ENCODE measurements around the gene RPS23. TPM values are rescaled to one million over a fixed set of nuclear protein-coding genes. Genes with fewer than 3 reads are reported as not detected.

Gene RPS23
- total and polyA plus RNA-seq, 2 experiments from 2014 or later = 2,261 to 3,526 TPM

- H3K27ac Mint-ChIP-seq = no peak overlapping the region
- TF ChIP-seq STAT1 (IDR thresholded peaks at IDR 0.05; ENCODE audit: unreplicated experiment) (no peak), CTCF (conservative IDR thresholded peaks at IDR 0.05; ENCODE audit: low read depth in 2 of 2) (no peak), EZH2 (IDR thresholded peaks at IDR 0.05; ENCODE audit: low read depth, unreplicated experiment) (no peak), ETS1 (IDR thresholded peaks at IDR 0.05) (no peak), REST (IDR thresholded peaks at IDR 0.05; ENCODE audit: unreplicated experiment) (no peak), CREB1 (CRISPR knock-in tag; IDR thresholded peaks at IDR 0.05; ENCODE audit: low read depth) (no peak), JUNB (IDR thresholded peaks at IDR 0.05; ENCODE audit: unreplicated experiment) (no peak), NANOG (IDR thresholded peaks at IDR 0.05; ENCODE audit: borderline replicate concordance) (no peak), EZH2phosphoT487 (IDR thresholded peaks at IDR 0.05; ENCODE audit: unreplicated experiment) (no peak), POLR2AphosphoS5 (IDR thresholded peaks at IDR 0.05; ENCODE audit: low read depth) (no peak), ZNF462 (CRISPR knock-in tag; IDR thresholded peaks at IDR 0.05) (no peak), ZNF114 (CRISPR knock-in tag; IDR thresholded peaks at IDR 0.05) (no peak), ZNF331 (CRISPR knock-in tag; IDR thresholded peaks at IDR 0.05; ENCODE audit: low read depth) (no peak)
- H3K4me3 Mint-ChIP-seq = no peak overlapping the region
- H3K27me3 Mint-ChIP-seq (ENCODE audit: insufficient read depth, low read depth, poor library complexity) = no peaks in the 10 kb centered on the region
- Histone ChIP-seq H3K4me2 (no peak overlapping the region), H3K27me3 (ENCODE audit: insufficient read depth) (no peaks in the 10 kb centered on the region), H2AFZ (no peak overlapping the region), H3F3A (replicated peaks; ENCODE audit: low read depth) (no peaks in the 10 kb centered on the region), H3K4me1 (ENCODE audit: insufficient read depth) (no peaks in the 10 kb centered on the region), H3K36me3 (ENCODE audit: insufficient read depth) (no peaks in the 10 kb centered on the region), H3K9me2 (ENCODE audit: insufficient read depth) (no peaks in the 10 kb centered on the region), H3K27ac (ENCODE audit: low read depth) (no peak overlapping the region), H4K20me1 (replicated peaks; ENCODE audit: insufficient read depth) (0 out of 2 replicates have a peak, but pooled peaks cover 2% of the 10 kb centered on the region), H3K4me3 (no peak overlapping the region), H3K79me2 (replicated peaks; ENCODE audit: insufficient read depth) (no peaks in the 10 kb centered on the region)
- H3K9me3 Mint-ChIP-seq = no peaks in the 10 kb centered on the region
- no peaks in the 10 kb centered on the region; the same call in 2 of the 3 replicates for H3K4me1 Mint-ChIP-seq
- no peak for ATAC-seq
- H3K36me3 Mint-ChIP-seq (ENCODE audit: low read depth) = no peaks in the 10 kb centered on the region
- no peak for DNase-seq (ENCODE audit: low spot score)
These were observed 43.3 kb downstream of the RPS23 start for GRCh38 chr5:82234885-82235284.

Measured in GM23338 (cell line).